HG03354 (cell line): Measurements from ENCODE around the gene SCFD2.
"Not testable (repeated sequence)": the region's sequence is repeated elsewhere in the genome, so short reads cannot be mapped to it uniquely, and the experiment has no call there.

Experiments
- ATAC-seq: cut with Tn5 transposase; IDR thresholded peaks from one replicate; pipeline ENCODE4 v1.9.1; 2021; ENCODE audit warnings: mild to moderate bottlenecking; ENCODE audit not compliant: unreplicated experiment, poor library complexity, severe bottlenecking

SCFD2 gene

DNA sequence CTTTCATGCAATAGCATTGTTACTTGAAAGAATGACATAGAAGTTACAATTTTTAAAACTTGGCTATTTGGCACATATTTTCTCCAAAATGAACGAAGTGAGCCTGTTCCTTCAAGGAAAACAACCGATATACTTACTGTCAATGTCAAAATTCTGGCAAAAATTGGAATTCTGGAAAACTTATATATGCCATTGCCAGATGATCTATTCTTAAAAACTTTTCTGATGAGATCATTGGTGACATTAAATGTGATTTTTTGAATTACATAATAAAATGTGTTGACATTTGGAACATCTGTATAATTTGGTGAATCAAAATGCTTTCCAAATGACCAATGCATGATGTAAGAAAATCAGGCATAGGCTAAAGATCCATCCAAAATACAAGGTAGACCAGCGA is 209.0 kb downstream of the SCFD2 start:
- ATAC-seq, result no peak

- ATAC-seq, result no peak
Observed at GRCh38 chr4:53152467-53152866, 213.4 kb downstream of the SCFD2 start.

DNA sequence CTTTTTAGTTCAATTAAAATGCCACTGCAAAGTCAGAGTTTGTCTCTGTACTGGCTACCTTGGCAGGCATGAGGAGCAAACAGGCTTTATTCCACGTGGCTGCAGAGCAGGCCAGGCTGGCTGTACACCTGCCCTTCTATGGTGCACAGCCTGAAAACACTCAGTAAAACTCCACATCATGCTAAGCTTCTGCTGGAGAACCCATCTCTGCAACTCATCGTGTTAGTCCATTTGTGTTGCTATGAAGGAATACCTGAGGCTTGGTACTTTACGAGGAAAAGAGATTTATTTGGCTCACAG is 214.4 kb downstream of the SCFD2 start:
- ATAC-seq, result no peak

DNA sequence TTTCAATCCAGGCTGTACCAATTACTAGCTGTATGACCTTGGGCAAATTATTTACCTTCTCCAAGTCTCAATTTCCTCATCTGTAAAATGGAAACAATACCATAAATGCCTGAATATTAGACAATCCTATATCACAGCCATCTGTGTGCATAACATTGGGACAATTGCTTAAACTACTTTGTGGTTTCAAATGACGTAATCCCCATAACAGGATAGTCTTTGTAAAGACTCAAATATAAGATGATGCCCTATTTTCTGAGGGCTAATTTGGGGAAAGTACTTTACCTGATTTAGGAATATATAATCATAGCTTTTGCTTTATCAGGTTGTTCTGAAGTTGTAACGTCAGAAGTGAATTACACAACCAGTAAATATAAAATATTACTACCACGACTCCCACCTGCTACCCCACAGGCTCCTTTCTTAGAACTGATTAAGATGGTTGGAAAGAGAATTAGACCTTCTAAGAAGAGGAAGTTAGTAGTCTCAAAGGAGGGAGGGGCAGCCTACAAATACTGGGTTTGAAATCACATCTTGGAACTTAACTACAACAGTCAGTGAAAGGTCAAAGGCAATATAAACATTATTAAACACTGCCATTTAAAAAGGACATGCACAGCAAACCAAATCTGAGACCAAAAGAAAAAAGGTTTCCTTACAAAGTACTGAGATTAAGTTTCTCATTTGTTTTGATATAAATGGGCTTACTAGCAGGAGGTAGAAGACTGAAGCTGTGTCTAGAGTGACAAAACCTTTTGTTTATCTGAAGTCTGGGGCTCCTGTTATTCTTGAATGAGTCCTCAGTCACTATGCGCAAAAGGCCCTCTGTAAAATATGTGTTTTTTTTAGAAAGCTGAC is 215.0 kb downstream of the SCFD2 start:
- ATAC-seq, result no peak

DNA sequence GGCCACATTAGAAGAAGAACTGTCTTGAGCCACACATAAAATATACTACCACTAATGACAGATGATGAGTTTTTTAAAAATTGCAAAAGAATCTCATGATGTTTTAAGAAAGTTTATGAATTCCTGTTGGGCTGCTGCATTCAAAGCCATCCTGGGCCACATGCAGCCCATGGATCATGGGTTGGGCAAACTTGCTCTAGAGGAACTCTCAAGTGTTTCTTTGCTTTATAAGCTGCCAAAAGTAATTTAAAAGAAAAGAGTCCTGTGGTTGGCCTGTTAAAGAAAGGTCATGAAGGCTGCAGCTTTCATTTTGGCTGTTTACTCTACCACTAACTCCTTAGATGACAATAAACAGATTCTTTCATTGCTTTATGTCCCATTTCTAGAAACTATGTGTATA is 218.2 kb downstream of the SCFD2 start:
- ATAC-seq, result no peak

DNA sequence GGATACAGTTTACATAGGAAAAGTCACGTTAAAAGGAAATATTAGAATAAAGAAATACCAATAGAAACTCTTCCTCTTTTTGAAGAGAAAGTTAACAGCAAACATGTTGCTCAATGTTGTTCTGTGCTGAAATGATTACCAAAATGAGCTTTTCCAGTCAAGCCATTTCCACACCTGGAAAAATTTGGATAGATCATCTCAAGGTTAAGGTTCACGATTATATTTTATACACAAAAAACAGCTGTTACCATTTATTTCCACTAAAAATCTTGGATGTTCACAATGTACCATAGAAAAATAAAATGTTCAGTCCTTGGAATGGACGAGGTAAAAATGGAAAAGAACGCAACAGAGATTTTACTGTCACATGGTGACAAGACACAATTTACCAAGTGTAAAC is 218.7 kb downstream of the SCFD2 start:
- no peak for ATAC-seq

DNA sequence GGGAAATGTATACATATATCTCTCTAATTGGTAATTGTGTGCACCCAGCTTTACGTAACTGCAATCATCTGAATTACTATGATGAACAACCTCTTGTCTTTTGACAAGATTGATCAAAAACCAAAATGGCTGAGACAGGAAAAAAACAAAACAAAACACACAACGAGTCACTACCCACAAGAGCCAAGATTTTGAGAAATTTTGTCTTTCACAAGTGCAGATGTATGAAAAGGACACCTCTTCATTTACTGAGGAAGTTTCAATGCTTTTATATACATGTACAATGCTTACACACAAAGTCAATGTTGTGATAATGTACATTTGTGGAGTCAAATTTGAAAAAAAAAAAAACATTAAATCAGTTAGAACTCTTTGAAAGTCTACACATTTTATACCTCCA is 224.6 kb downstream of the SCFD2 start:
- no peak for ATAC-seq

- not testable (repeated sequence) for ATAC-seq
Observed at GRCh38 chr4:53139256-53139655, 226.6 kb downstream of the SCFD2 start.

- no peak for ATAC-seq
Observed at GRCh38 chr4:53137468-53137867, 228.4 kb downstream of the SCFD2 start.

- ATAC-seq, result no peak
Observed at GRCh38 chr4:53136954-53137353, 228.9 kb downstream of the SCFD2 start.

DNA sequence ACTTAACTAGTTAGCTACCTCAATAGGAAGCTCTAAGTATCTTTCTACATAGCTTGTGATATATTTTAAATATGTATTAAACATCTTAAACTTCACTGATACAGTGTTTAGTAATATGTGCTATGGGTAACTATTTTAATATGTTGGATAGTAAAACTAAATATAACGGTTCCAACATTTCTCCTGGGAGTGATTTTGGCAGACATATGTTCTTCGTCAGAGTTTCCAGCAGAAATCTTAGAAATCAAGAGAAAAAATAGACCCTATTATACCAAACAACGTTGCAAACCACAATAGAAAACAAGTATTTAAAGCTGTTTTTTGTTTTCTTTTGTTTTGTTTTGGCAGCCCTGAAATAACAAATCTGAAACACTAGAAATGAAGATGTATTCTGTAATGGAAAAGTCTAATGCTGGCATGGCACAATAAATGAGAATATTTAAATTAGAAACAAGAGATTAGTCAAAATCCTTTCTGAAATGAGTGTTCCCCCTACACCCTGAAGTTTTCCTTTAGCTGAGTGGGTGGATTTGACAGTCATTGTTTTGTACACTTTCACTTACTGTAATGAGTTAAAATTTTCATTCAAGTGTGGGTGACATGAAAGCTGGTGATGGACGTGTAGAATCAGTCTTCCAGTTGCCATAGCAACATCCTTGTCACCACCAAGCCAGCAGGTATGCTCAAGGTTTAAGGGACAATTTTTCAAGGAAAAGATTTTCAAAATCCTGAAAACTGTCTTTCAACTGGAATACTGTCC is 233.5 kb downstream of the SCFD2 start:
- ATAC-seq, result peak; percentile 55

- ATAC-seq, result no peak
Observed at GRCh38 chr4:53131562-53131925, 234.3 kb downstream of the SCFD2 start.

- ATAC-seq, result no peak
Observed at GRCh38 chr4:53130896-53131561, 234.8 kb downstream of the SCFD2 start.

DNA sequence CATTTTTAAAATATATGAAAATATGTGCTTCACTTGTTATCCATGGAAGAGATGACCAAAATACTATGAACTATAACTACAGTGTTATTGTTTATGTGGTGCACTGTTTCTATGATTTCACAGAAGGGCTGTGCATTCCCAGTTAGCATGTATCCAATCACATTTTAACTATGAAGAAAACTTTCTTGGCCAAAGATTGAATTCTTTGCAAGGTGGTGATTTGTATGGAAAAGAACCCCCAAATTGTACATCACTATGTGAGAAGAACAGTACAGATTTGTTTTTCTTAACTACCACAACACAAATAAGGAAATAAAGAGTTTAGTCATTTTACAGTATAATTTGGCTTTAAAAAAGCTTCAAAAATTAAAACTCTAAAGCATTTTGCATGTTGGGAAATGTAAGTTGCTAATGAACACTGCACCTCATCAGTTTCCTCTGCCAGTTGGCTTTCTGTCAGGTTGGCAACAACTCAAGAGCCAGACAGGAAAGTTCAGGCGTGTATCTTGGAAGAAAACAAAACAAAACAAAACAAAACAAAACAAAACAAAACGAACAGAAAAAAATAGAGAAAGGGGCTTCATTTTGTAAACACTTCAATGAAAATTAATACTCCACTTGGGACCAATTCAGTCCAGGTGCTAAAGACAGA is 237.0 kb downstream of the SCFD2 start:
- ATAC-seq, result no peak

- no peak for ATAC-seq
Observed at GRCh38 chr4:53128231-53128630, 237.6 kb downstream of the SCFD2 start.

GRCh38 chr4:53127365-53127764 is 238.5 kb downstream of the SCFD2 start:
- no peak for ATAC-seq

GRCh38 chr4:53126099-53126498 is 239.8 kb downstream of the SCFD2 start:
- ATAC-seq, result no peak

GRCh38 chr4:53123819-53124218 is 242.0 kb downstream of the SCFD2 start:
- no peak for ATAC-seq

DNA sequence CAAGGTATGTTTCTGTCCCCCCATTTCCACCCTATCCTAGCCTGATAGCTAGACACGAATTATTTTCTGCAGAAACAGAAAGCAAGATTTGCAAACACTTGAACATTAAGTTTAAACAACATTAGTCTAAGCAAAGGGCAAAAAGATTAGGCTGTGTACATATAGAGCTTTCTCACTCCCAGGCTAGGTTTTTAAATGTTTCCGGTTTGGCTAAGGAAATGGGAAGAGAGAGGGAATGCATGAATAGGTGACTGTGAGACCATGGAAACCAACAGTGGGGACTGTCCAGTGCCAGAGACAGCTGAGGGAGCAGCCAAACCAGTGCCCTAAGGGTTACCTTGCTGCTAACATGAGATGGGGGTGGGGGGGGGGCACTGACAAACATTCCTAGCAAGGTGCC is 242.7 kb downstream of the SCFD2 start:
- ATAC-seq, result no peak
